ENCODE data around the gene DIP2C. TPM values are rescaled to one million over a fixed set of nuclear protein-coding genes. Genes with fewer than 3 reads are reported as not detected.

The DIP2C gene
- polyA plus RNA-seq, 1 of the 3 experiments (the other 2 are of a cell fraction): 8.7 TPM

DNA sequence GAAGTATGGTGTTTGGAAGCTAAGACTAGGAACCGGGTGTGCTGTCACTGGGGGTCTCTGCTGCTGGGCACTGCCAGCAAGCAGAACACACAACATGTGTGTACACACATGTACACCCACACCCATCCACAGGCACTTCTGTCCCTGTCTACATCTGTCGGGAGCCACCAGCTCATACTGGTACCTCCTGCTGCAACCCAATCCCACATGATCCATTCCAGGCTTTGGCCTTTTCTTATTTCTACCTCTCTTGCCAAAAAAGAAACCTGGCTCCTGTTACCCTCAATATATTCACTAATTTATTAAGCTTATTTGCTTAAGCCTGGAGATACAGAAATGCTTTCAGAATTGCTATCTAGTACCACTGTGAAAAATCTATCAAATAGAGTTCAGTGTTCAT lies 246.0 kb downstream of the DIP2C start:
- Histone ChIP-seq H3K27ac (ENCODE audit: low read depth in 2 of 2, low read length in 1 of 2) (peak overlapping the region in 1 of 2 experiments; percentile 72; a peak in 2 of 4 replicates), H3F3A (replicated peaks; ENCODE audit: insufficient read depth) (no peaks in the 10 kb centered on the region), H4K20me1 (ENCODE audit: insufficient read depth) (peaks cover 12% of the 10 kb centered on the region; the same call in 1 of the 2 replicates), H3K9ac (no peak overlapping the region), H2AFZ (ENCODE audit: low read depth) (no peak overlapping the region), H3K79me2 (ENCODE audit: insufficient read depth) (peaks cover 2% of the 10 kb centered on the region; the same call in 1 of the 2 replicates), H3K4me1 (ENCODE audit: control insufficient read depth in 1 of 2, insufficient read depth in 2 of 2, low read depth in 1 of 2, low read length in 1 of 2) (peaks cover 0 to 26% of the 10 kb centered on the region in 2 experiments; a peak in 2 of 4 replicates), H3K4me3 (ENCODE audit: low read depth in 2 of 2, low read length in 1 of 2) (no peak overlapping the region), H3K36me3 (replicated peaks in 1 of 2; ENCODE audit: control insufficient read depth in 1 of 2, insufficient read depth in 2 of 2, low read length in 1 of 2) (no peaks in the 10 kb centered on the region), H3K27me3 (ENCODE audit: insufficient read depth) (no peaks in the 10 kb centered on the region), H3K4me2 (no peak overlapping the region), H3K9me3 (no peaks in the 10 kb centered on the region), H3K9me2 (no peaks in the 10 kb centered on the region)
- no peak for DNase-seq
- 42% methylated on average over 2 of the region's 2 CpGs for WGBS (ENCODE audit: low lambda C conversion rate)
- ChIA-PET POLR2A (no interaction called here), CTCF (interaction anchor here (1.1 to 1.2 kb wide), 2 partner anchors 9 to 346 kb away, joined by 4 to 5 read pairs; no protein-coding TSS in a partner anchor)
- TF ChIP-seq YY1 (IDR thresholded peaks at IDR 0.05; ENCODE audit: low read depth) (no peak), FOSL2 (IDR thresholded peaks at IDR 0.05; ENCODE audit: borderline replicate concordance, low read depth) (no peak), FOXJ3 (CRISPR knock-in tag; IDR thresholded peaks at IDR 0.05) (no peak), RAD21 (IDR thresholded peaks at IDR 0.05; ENCODE audit: low read length) (no peak), SIN3A (IDR thresholded peaks at IDR 0.05; ENCODE audit: borderline replicate concordance, low read depth, low read length) (no peak), NFIC (IDR thresholded peaks at IDR 0.05; ENCODE audit: borderline replicate concordance) (no peak)
- TF ChIP-seq, protein P1, sequence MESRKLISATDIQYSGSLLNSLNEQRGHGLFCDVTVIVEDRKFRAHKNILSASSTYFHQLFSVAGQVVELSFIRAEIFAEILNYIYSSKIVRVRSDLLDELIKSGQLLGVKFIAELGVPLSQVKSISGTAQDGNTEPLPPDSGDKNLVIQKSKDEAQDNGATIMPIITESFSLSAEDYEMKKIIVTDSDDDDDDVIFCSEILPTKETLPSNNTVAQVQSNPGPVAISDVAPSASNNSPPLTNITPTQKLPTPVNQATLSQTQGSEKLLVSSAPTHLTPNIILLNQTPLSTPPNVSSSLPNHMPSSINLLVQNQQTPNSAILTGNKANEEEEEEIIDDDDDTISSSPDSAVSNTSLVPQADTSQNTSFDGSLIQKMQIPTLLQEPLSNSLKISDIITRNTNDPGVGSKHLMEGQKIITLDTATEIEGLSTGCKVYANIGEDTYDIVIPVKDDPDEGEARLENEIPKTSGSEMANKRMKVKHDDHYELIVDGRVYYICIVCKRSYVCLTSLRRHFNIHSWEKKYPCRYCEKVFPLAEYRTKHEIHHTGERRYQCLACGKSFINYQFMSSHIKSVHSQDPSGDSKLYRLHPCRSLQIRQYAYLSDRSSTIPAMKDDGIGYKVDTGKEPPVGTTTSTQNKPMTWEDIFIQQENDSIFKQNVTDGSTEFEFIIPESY (IDR thresholded peaks at IDR 0.05; ENCODE audit: borderline replicate concordance, low read depth): no peak
- TF ChIP-seq, protein P2, sequence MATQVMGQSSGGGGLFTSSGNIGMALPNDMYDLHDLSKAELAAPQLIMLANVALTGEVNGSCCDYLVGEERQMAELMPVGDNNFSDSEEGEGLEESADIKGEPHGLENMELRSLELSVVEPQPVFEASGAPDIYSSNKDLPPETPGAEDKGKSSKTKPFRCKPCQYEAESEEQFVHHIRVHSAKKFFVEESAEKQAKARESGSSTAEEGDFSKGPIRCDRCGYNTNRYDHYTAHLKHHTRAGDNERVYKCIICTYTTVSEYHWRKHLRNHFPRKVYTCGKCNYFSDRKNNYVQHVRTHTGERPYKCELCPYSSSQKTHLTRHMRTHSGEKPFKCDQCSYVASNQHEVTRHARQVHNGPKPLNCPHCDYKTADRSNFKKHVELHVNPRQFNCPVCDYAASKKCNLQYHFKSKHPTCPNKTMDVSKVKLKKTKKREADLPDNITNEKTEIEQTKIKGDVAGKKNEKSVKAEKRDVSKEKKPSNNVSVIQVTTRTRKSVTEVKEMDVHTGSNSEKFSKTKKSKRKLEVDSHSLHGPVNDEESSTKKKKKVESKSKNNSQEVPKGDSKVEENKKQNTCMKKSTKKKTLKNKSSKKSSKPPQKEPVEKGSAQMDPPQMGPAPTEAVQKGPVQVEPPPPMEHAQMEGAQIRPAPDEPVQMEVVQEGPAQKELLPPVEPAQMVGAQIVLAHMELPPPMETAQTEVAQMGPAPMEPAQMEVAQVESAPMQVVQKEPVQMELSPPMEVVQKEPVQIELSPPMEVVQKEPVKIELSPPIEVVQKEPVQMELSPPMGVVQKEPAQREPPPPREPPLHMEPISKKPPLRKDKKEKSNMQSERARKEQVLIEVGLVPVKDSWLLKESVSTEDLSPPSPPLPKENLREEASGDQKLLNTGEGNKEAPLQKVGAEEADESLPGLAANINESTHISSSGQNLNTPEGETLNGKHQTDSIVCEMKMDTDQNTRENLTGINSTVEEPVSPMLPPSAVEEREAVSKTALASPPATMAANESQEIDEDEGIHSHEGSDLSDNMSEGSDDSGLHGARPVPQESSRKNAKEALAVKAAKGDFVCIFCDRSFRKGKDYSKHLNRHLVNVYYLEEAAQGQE (IDR thresholded peaks at IDR 0.05; ENCODE audit: low read depth, low read length): no peak

DNA sequence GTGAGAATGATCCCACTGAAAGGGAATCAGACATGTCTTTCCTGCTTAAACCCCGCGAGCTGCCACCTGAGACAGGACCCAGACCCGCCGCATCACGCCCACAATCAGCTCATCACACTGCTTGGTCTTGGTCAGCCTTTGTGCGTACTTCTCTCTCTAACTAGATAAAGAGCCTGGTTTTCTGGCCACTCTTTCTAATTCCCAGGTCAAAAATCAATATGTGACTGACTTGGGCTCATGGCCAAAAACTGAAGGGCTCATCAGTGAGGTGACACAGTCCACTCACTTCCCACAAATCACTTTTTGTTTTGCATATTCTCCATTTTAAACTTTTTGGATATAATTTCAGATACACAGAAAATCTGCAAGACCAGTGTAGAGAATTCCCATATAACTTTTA lies 247.3 kb downstream of the DIP2C start:
- H3K4me1 ChIP-seq (ENCODE audit: control insufficient read depth in 1 of 2, insufficient read depth in 2 of 2, low read depth in 1 of 2, low read length in 1 of 2): peaks cover 0 to 26% of the 10 kb centered on the region in 2 experiments; a peak in 2 of 4 replicates
- H3K9me3 ChIP-seq: no peaks in the 10 kb centered on the region
- no peak overlapping the region for H2AFZ ChIP-seq (ENCODE audit: low read depth)
- H3K9me2 ChIP-seq: no peaks in the 10 kb centered on the region
- H3K4me2 ChIP-seq: no peak overlapping the region
- H3K4me3 ChIP-seq (ENCODE audit: low read depth in 2 of 2, low read length in 1 of 2): no peak overlapping the region
- peaks cover 0 to 2% of the 10 kb centered on the region in 2 experiments for H3K36me3 ChIP-seq (replicated peaks in 1 of 2; ENCODE audit: control insufficient read depth in 1 of 2, insufficient read depth in 2 of 2, low read length in 1 of 2)
- DNase-seq: no peak
- H3K9ac ChIP-seq: no peak overlapping the region
- POLR2A ChIA-PET: no interaction called here
- no peaks in the 10 kb centered on the region for H3K27me3 ChIP-seq (ENCODE audit: insufficient read depth)
- WGBS (ENCODE audit: low lambda C conversion rate): 100% methylated on average over 6 of the region's 6 CpGs
- no peaks in the 10 kb centered on the region for H3F3A ChIP-seq (replicated peaks; ENCODE audit: insufficient read depth)
- CTCF ChIA-PET: interaction anchor here (1.1 to 1.2 kb wide), 2 partner anchors 10 to 347 kb away, joined by 4 to 5 read pairs; no protein-coding TSS in a partner anchor
- H4K20me1 ChIP-seq (ENCODE audit: insufficient read depth): peaks cover under 1% of the 10 kb centered on the region; the same call in 1 of the 2 replicates
- H3K79me2 ChIP-seq (ENCODE audit: insufficient read depth): peaks cover 2% of the 10 kb centered on the region; the same call in 1 of the 2 replicates
- H3K27ac ChIP-seq (ENCODE audit: low read depth in 2 of 2, low read length in 1 of 2): peak overlapping the region in 1 of 2 experiments; percentile 32; a peak in 2 of 4 replicates
- TF ChIP-seq, protein P3, sequence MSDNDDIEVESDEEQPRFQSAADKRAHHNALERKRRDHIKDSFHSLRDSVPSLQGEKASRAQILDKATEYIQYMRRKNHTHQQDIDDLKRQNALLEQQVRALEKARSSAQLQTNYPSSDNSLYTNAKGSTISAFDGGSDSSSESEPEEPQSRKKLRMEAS (IDR thresholded peaks at IDR 0.05; ENCODE audit: low read depth): no peak
- TF ChIP-seq, protein P4, sequence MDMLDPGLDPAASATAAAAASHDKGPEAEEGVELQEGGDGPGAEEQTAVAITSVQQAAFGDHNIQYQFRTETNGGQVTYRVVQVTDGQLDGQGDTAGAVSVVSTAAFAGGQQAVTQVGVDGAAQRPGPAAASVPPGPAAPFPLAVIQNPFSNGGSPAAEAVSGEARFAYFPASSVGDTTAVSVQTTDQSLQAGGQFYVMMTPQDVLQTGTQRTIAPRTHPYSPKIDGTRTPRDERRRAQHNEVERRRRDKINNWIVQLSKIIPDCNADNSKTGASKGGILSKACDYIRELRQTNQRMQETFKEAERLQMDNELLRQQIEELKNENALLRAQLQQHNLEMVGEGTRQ (IDR thresholded peaks at IDR 0.05; ENCODE audit: borderline replicate concordance, low read depth, low read length): no peak
- TF ChIP-seq RFX5 (IDR thresholded peaks at IDR 0.05; ENCODE audit: low read length): no peak
